Gastrocnemius medialis (tissue), 4 donors: ENCODE results near the gene MEP1A.

Experiments used
- CTCF ChIP-seq, 5 experiments: fragments of 450-650 bp in 3 of 5; fragments of 200-600 bp in 2 of 5; sonication (generic) in 2 of 5; IDR thresholded peaks in 4 of 5; conservative IDR thresholded peaks in 1 of 5; 1 replicate in 4 of 5; 2 replicates in 1 of 5; pipeline ENCODE4 v1.5.1; 2016 to 2019; ENCODE audit warnings: antibody characterized with exemption in 5 of 5, mild to moderate bottlenecking in 3 of 5, moderate library complexity in 3 of 5
- POLR2A ChIP-seq, 2 donors: fragments of 450-650 bp; IDR thresholded peaks; one replicate each; pipeline ENCODE4 v1.6.1; 2017; ENCODE audit warnings: antibody characterized with exemption in 2 of 2, mild to moderate bottlenecking in 2 of 2, moderate library complexity in 2 of 2

- TF ChIP-seq CTCF (IDR thresholded peaks at IDR 0.05 in 4 of 5, conservative IDR thresholded peaks at IDR 0.05 in 1 of 5): no peak
- TF ChIP-seq POLR2A (IDR thresholded peaks at IDR 0.05): no peak
Observed at GRCh38 chr6:46888031-46888430, 94.8 kb downstream of the MEP1A start.
